ENCODE measurements around the gene ZBTB25. TPM values are rescaled to one million over a fixed set of nuclear protein-coding genes. Genes with fewer than 3 reads are reported as not detected.

The ZBTB25 gene
- total and polyA plus RNA-seq, 5 experiments from 2014 or later: 20.6 to 69.7 (median 38.2) TPM

- Mint-ChIP-seq H3K36me3 (peaks cover 5 to 29% (median 14%) of the 10 kb centered on the region in 3 donors), H3K4me1 (peaks cover 25 to 73% (median 64%) of the 10 kb centered on the region in 4 donors), H3K9me3 (peaks cover 0 to 3% (median 0%) of the 10 kb centered on the region in 9 donors), H3K27ac (peak overlapping the region; percentile 97 to 100 (median 98)), H3K4me3 (peak overlapping the region; percentile 93 to 100 (median 98)), H3K27me3 (peaks cover 0 to 4% (median 0%) of the 10 kb centered on the region in 5 donors)
- no peak for ATAC-seq
- POLR2A ChIA-PET: interaction anchor here (0.5 to 5.4 kb wide), 12 partner anchors 9 to 601 kb away, joined by 3 to 69 read pairs (median 4); partner anchors contain the start of genes HSPA2, MAX and MTHFD1
- peak in 3 of 10 donors; percentile 44 to 48 (median 48) for DNase-seq
Measured at GRCh38 chr14:64501411-64502171, 2.0 kb downstream of the ZBTB25 start.

GRCh38 chr14:64500088-64500487, 3.5 kb downstream of the ZBTB25 start:
- Mint-ChIP-seq H3K4me3 (peak overlapping the region; percentile 70 to 100 (median 98)), H3K4me1 (peaks cover 19 to 70% (median 63%) of the 10 kb centered on the region in 4 donors), H3K27me3 (peaks cover 0 to 4% (median 0%) of the 10 kb centered on the region in 5 donors), H3K27ac (peak overlapping the region; percentile 87 to 100 (median 98)), H3K36me3 (peaks cover 10 to 42% (median 14%) of the 10 kb centered on the region in 3 donors), H3K9me3 (peaks cover 0 to 3% (median 0%) of the 10 kb centered on the region in 9 donors)
- POLR2A ChIA-PET: interaction anchor here (1.5 kb wide), 1 partner anchor 15 kb away, joined by 5 read pairs; no protein-coding TSS in a partner anchor
- ATAC-seq: no peak
- DNase-seq: no peak

DNA sequence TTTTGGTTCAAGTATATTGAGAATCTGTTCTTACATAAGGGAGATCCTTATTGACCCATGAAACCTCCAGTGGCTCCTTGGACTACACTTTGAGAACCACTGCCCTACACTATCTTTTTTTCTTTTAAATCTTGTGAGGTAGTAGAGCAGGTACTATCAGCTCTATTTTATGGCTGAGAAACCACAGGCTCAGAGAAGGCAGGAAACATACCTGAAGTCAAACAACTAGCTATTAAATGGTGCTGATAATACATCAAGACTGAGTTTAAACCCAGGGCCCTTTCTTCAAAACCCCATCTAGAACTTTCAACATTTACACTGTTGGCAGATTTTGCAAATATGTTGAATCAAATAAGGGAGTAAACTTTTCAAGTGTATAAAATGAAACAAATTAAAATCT, 6.9 kb downstream of the ZBTB25 start:
- H3K27me3 Mint-ChIP-seq: no peaks in the 10 kb centered on the region
- H3K4me1 Mint-ChIP-seq: peaks cover 31 to 82% (median 77%) of the 10 kb centered on the region in 4 donors
- POLR2A ChIA-PET: interaction anchor here (0.5 to 9.1 kb wide), 6 partner anchors 7 to 953 kb away, joined by 3 to 69 read pairs (median 4); partner anchors contain the start of genes MTHFD1, PPP2R5E, ZBTB1 and ZBTB25
- peak overlapping the region in 9 of 10 donors; percentile 22 to 89 (median 81) for H3K27ac Mint-ChIP-seq
- peak overlapping the region in 9 of 10 donors; percentile 25 to 66 (median 58) for H3K4me3 Mint-ChIP-seq
- peaks cover 5 to 67% (median 10%) of the 10 kb centered on the region in 3 donors for H3K36me3 Mint-ChIP-seq
- peak in 1 of 2 donors; percentile 31 for ATAC-seq
- DNase-seq: no peak
- H3K9me3 Mint-ChIP-seq: no peaks in the 10 kb centered on the region

DNA sequence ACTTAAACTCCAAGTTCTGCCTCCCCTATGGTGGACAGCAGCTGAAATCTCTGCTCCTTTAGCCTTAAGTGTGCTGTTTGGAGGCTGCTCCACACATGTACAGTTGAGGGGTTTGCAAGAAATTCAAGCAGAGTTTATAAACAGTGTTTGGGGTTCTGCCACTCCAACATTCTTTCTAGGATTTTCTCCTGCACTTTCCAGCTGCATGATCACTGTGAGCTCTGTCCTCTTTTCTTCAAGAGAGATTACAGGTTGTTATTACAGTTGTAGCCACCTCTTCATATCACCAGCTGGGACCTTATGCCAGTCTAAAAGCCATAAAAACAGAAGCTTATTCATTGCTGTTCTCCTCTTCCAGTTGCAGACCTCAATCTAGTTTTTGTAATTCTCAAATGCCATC, 8.4 kb downstream of the ZBTB25 start:
- Mint-ChIP-seq H3K36me3 (peaks cover 5 to 80% (median 10%) of the 10 kb centered on the region in 3 donors), H3K9me3 (no peaks in the 10 kb centered on the region), H3K27ac (peak overlapping the region in 7 of 10 donors; percentile 14 to 78 (median 57)), H3K4me1 (peaks cover 38 to 84% (median 80%) of the 10 kb centered on the region in 4 donors), H3K27me3 (no peaks in the 10 kb centered on the region), H3K4me3 (peak overlapping the region in 2 of 10 donors; percentile 15 to 23)
- POLR2A ChIA-PET: interaction anchor here (1.5 to 9.1 kb wide), 2 partner anchors 8 to 10 kb away, joined by 4 to 69 read pairs; partner anchors contain the start of genes ZBTB1 and ZBTB25
- DNase-seq (no peak), ATAC-seq (no peak)

GRCh38 chr14:64493455-64493854, 10.2 kb downstream of the ZBTB25 start:
- DNase-seq (no peak), ATAC-seq (no peak)
- POLR2A ChIA-PET: interaction anchor here (9.1 kb wide), 1 partner anchor 10 kb away, joined by 69 read pairs; the partner anchor contains the start of genes ZBTB1 and ZBTB25
- Mint-ChIP-seq H3K9me3 (no peaks in the 10 kb centered on the region), H3K4me3 (peak overlapping the region in 7 of 10 donors; percentile 3 to 59 (median 37)), H3K4me1 (peaks cover 36 to 70% (median 68%) of the 10 kb centered on the region in 4 donors), H3K27ac (peak overlapping the region; percentile 10 to 83 (median 43)), H3K36me3 (peaks cover 5 to 77% (median 10%) of the 10 kb centered on the region in 3 donors), H3K27me3 (no peaks in the 10 kb centered on the region)

DNA sequence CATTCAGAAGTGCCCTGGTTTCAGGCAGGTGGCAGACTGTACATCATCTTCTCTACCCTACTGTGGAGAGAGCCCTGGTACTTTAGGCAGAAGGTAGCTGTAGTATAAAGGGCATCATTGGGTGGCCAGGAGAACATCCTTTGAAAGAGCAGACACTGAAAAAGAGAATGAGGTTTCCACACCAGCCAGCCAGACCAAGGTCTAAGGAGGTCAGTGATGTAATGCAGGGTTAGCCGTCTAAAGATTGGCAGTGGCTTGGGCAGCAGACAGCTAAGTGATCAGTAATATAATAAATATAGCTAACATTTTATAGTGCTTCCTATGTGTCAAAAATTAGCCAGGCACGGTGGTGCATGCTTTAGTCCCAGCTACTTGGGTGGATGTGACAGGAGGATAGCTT, 12.0 kb downstream of the ZBTB25 start:
- POLR2A ChIA-PET: interaction anchor here (9.1 kb wide), 1 partner anchor 12 kb away, joined by 69 read pairs; the partner anchor contains the start of genes ZBTB1 and ZBTB25
- Mint-ChIP-seq H3K27ac (peak overlapping the region in 4 of 10 donors; percentile 39 to 81 (median 54)), H3K36me3 (peaks cover 0 to 82% (median 15%) of the 10 kb centered on the region in 3 donors), H3K27me3 (no peaks in the 10 kb centered on the region), H3K9me3 (no peaks in the 10 kb centered on the region), H3K4me3 (peak overlapping the region in 1 of 10 donors; percentile 30), H3K4me1 (peaks cover 34 to 68% (median 60%) of the 10 kb centered on the region in 4 donors)
- ATAC-seq (no peak), DNase-seq (no peak)

DNA sequence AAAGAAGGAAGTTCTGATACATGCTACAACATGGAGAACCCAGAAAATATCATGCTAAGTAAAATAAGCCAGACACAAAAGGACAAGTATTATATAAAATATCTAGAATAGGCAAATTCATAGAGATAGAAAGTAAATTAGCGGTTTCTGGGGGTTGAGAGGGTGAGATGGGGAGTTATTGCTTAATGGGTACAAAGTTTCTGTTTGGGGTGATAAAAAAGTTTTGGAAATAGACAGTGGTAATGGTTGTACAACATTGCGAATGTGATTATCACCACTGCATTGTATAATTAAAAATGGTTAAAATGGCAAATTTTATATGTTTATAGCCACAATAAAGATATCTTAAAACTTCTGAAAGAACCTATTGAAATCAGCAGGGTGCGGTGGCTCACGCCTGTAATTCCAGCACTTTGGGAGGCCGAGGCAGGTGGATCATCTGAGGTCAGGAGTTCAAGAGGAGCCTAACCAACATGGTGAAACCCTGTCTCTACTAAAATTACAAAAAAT, 15.0 kb downstream of the ZBTB25 start:
- Mint-ChIP-seq H3K9me3 (no peaks in the 10 kb centered on the region), H3K4me3 (no peak overlapping the region), H3K27ac (peak overlapping the region in 5 of 10 donors; percentile 17 to 54 (median 35)), H3K36me3 (peaks cover 0 to 84% (median 10%) of the 10 kb centered on the region in 3 donors), H3K27me3 (no peaks in the 10 kb centered on the region), H3K4me1 (peaks cover 27 to 54% (median 42%) of the 10 kb centered on the region in 4 donors)
- POLR2A ChIA-PET: interaction anchor here (9.1 kb wide), 1 partner anchor 15 kb away, joined by 69 read pairs; the partner anchor contains the start of genes ZBTB1 and ZBTB25
- ATAC-seq: no peak
- DNase-seq: no peak

- DNase-seq (peak in 3 of 10 donors; percentile 39 to 51 (median 41)), ATAC-seq (no peak)
- Mint-ChIP-seq H3K9me3 (no peaks in the 10 kb centered on the region), H3K4me1 (peaks cover 5 to 11% (median 10%) of the 10 kb centered on the region in 4 donors), H3K27ac (peak overlapping the region in 5 of 10 donors; percentile 8 to 82 (median 32)), H3K27me3 (no peaks in the 10 kb centered on the region), H3K36me3 (peaks cover 0 to 50% (median 0%) of the 10 kb centered on the region in 3 donors), H3K4me3 (no peak overlapping the region)
- POLR2A ChIA-PET: interaction anchor here (1.2 to 1.4 kb wide), 2 partner anchors 12 to 26 kb away, joined by 3 to 4 read pairs; partner anchors contain the start of gene ZBTB1
Measured at GRCh38 chr14:64478634-64479250, 24.9 kb downstream of the ZBTB25 start.

GRCh38 chr14:64476438-64476837, 27.2 kb downstream of the ZBTB25 start:
- no peak overlapping the region for H3K27ac Mint-ChIP-seq
- POLR2A ChIA-PET: interaction anchor here (0.6 kb wide), 1 partner anchor 20 kb away, joined by 3 read pairs; no protein-coding TSS in a partner anchor
- no peaks in the 10 kb centered on the region for H3K27me3 Mint-ChIP-seq
- DNase-seq (no peak), ATAC-seq (no peak)
- peaks cover 0 to 39% (median 0%) of the 10 kb centered on the region in 3 donors for H3K36me3 Mint-ChIP-seq
- H3K9me3 Mint-ChIP-seq: no peaks in the 10 kb centered on the region
- no peak overlapping the region for H3K4me3 Mint-ChIP-seq
- H3K4me1 Mint-ChIP-seq: peaks cover 9 to 17% (median 11%) of the 10 kb centered on the region in 4 donors

DNA sequence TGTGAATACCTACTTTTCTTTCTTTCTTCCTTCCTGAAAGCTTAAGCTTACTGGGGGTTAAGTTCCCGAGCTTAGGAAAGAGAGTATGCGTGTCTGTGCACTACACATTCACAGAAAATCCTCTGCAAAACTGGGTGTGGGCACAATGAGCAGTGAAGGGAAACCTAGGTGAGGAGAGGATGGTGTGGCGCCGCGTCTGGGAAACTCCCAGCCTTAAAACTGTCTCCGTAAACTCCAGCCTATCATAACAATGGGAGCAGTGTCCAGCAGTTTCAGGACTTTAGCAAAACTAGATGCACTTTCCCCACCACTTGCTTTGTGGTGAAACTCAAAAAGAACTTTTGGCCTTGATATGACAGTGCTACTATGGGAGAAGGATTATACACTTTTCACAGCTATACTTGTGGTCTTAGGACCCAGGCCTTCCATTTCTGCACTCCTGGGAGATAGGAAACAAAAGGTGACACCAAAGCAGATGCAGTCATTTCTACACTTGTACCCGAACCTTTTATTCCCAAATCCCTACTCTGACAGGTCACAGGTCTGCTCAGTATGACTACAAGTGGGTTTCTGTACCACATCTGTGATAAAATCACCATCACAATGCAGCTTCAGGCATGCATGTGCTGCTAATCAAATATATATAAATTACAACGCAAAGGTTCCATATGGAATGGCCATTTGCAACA, 27.9 kb downstream of the ZBTB25 start:
- Mint-ChIP-seq H3K27ac (peak overlapping the region in 2 of 10 donors; percentile 29 to 40), H3K4me3 (no peak overlapping the region), H3K4me1 (peaks cover 9 to 18% (median 11%) of the 10 kb centered on the region in 4 donors), H3K9me3 (no peaks in the 10 kb centered on the region), H3K27me3 (no peaks in the 10 kb centered on the region), H3K36me3 (peaks cover 0 to 34% (median 0%) of the 10 kb centered on the region in 3 donors)
- no peak for ATAC-seq
- DNase-seq: no peak
- POLR2A ChIA-PET: interaction anchor here (0.6 kb wide), 1 partner anchor 20 kb away, joined by 3 read pairs; no protein-coding TSS in a partner anchor

GRCh38 chr14:64474698-64475097, 28.9 kb downstream of the ZBTB25 start:
- no peak for DNase-seq
- H3K4me1 Mint-ChIP-seq: peaks cover 9 to 19% (median 11%) of the 10 kb centered on the region in 4 donors
- no peaks in the 10 kb centered on the region for H3K9me3 Mint-ChIP-seq
- no peak overlapping the region for H3K27ac Mint-ChIP-seq
- no peak overlapping the region for H3K4me3 Mint-ChIP-seq
- H3K36me3 Mint-ChIP-seq: peaks cover 0 to 25% (median 0%) of the 10 kb centered on the region in 3 donors
- POLR2A ChIA-PET: no interaction called here
- ATAC-seq: no peak
- no peaks in the 10 kb centered on the region for H3K27me3 Mint-ChIP-seq

All from naive thymus-derived CD8-positive, alpha-beta T cell (primary cell).